Measurements from ENCODE around the gene USP13.

GRCh38 chr3:179812096-179812382 is 159.2 kb downstream of the USP13 start:
- TF ChIP-seq POLR2A (IDR thresholded peaks at IDR 0.05; ENCODE audit: low read depth, low read length) (no peak), POLR2AphosphoS5 (IDR thresholded peaks at IDR 0.05; ENCODE audit: low read depth, low read length) (no peak), TAF1 (IDR thresholded peaks at IDR 0.05; ENCODE audit: low read depth, low read length) (no peak)

Data from GM12891 (cell line).